Endothelial cell of umbilical vein (primary cell): ENCODE results near the gene GPATCH2. TPM values are rescaled to one million over a fixed set of nuclear protein-coding genes. Genes with fewer than 3 reads are reported as not detected.

Source experiments
- BruUV-seq: library from RNA; stranded (reverse); fragments of 400-500 nt; replicated peaks from 2 replicates; lab custom pipeline; 2021; lab: Mats Ljungman, UMichigan
- CTCF ChIA-PET: fragments of 300-600, 350-600 bp; sonication (Branson Sonifier 250); formaldehyde crosslinking; loops from one replicate; lab custom pipeline; 2021; ENCODE audit warnings: antibody characterized with exemption, inconsistent platforms; lab: Charles Lee
- POLR2A ChIA-PET: fragments of 300-600, 350-600 bp; sonication (Branson Sonifier 250); formaldehyde crosslinking; loops from one replicate; lab custom pipeline; 2021; ENCODE audit warnings: antibody characterized with exemption, inconsistent platforms; lab: Charles Lee
- DNase-seq: peaks from one replicate; pipeline ENCODE4 v3.0.0-alpha.2; 2011; ENCODE audit warnings: low read depth, low spot score
- FAIRE-seq: peaks from 2 replicates; lab custom pipeline; 2011; peaks lifted over from hg19 to GRCh38; lab: Jason Lieb, UNC
- H2AFZ ChIP-seq: 2 replicates; pipeline ENCODE4 v1.6.0; 2012; ENCODE audit warnings: low read depth, low read length, control low read depth, inconsistent platforms
- H3K27ac ChIP-seq: 2 replicates; pipeline ENCODE4 v1.5.1; 2011; ENCODE audit warnings: low read depth, mild to moderate bottlenecking, control low read depth, low read length, moderate library complexity; ENCODE audit not compliant: insufficient read depth
- H3K27me3 ChIP-seq, 2 experiments: 2 replicates each; pipeline versions ENCODE4 v1.6.0 to v1.6.1; 2011; ENCODE audit warnings: low read length in 2 of 2, mixed read lengths in 1 of 2; ENCODE audit not compliant: control insufficient read depth in 2 of 2, insufficient read depth in 2 of 2
- H3K36me3 ChIP-seq, 2 experiments: 2 replicates in 1 of 2; 3 replicates in 1 of 2; pipeline ENCODE4 v1.5.1; 2011; ENCODE audit warnings: low read length in 2 of 2, mild to moderate bottlenecking in 1 of 2, moderate library complexity in 1 of 2; ENCODE audit not compliant: control insufficient read depth in 2 of 2, insufficient read depth in 2 of 2; ENCODE audit errors: extremely low read depth in 1 of 2
- H3K4me1 ChIP-seq: 3 replicates; pipeline ENCODE4 v1.5.1; 2011; ENCODE audit warnings: mild to moderate bottlenecking, low read length; ENCODE audit not compliant: control insufficient read depth, insufficient read depth; ENCODE audit errors: extremely low read depth
- H3K4me2 ChIP-seq: 2 replicates; pipeline ENCODE4 v1.6.1; 2011; ENCODE audit warnings: low read length, control low read depth, mixed read lengths; ENCODE audit not compliant: insufficient read depth
- H3K4me3 ChIP-seq, 3 experiments: fragments of 200-600 bp in 1 of 3; sonication (generic), shearing (Covaris generic) in 1 of 3; replicated peaks in 1 of 3; 2 replicates each; pipeline ENCODE4 v1.5.1; 2011 to 2016; ENCODE audit warnings: control low read depth in 3 of 3, low read length in 3 of 3, mild to moderate bottlenecking in 2 of 3, inconsistent platforms in 1 of 3, low read depth in 1 of 3, moderate library complexity in 1 of 3; ENCODE audit not compliant: insufficient read depth in 1 of 3
- H3K79me2 ChIP-seq: 2 replicates; pipeline ENCODE4 v1.6.0; 2012; ENCODE audit warnings: low read length, inconsistent platforms; ENCODE audit not compliant: control insufficient read depth, insufficient read depth
- H3K9ac ChIP-seq: replicated peaks from 2 replicates; pipeline ENCODE3; 2011; ENCODE audit warnings: low read length, control low read depth; ENCODE audit not compliant: insufficient read depth; ENCODE audit errors: extremely low read depth
- H3K9me1 ChIP-seq: replicated peaks from 3 replicates; pipeline ENCODE4 v1.6.0; 2011; ENCODE audit warnings: mild to moderate bottlenecking, low read length; ENCODE audit not compliant: control insufficient read depth, insufficient read depth; ENCODE audit errors: extremely low read depth
- H3K9me3 ChIP-seq: replicated peaks from 2 replicates; pipeline ENCODE4 v1.5.1; 2012; ENCODE audit warnings: low read length, inconsistent platforms; ENCODE audit not compliant: control insufficient read depth, insufficient read depth
- H4K20me1 ChIP-seq: replicated peaks from 2 replicates; pipeline ENCODE3; 2011; ENCODE audit warnings: mild to moderate bottlenecking, low read length; ENCODE audit not compliant: control insufficient read depth, insufficient read depth; ENCODE audit errors: extremely low read depth
- EZH2 ChIP-seq: IDR thresholded peaks from 2 replicates; pipeline ENCODE4 v1.6.1; 2012; ENCODE audit warnings: borderline replicate concordance, low read depth, mild to moderate bottlenecking, moderate library complexity, low read length, inconsistent platforms; ENCODE audit not compliant: severe bottlenecking
- FOS ChIP-seq: IDR thresholded peaks from 2 replicates; pipeline ENCODE4 v1.6.1; 2011; ENCODE audit warnings: mild to moderate bottlenecking, low read length, moderate library complexity, borderline replicate concordance; ENCODE audit not compliant: insufficient read depth
- GATA2 ChIP-seq: IDR thresholded peaks from 2 replicates; pipeline ENCODE4 v1.7.0; 2011; ENCODE audit warnings: low read depth, mild to moderate bottlenecking, moderate library complexity, mixed read lengths, low read length; ENCODE audit not compliant: insufficient read length, insufficient read depth
- JUN ChIP-seq: IDR thresholded peaks from 2 replicates; pipeline ENCODE4 v1.6.1; 2011; ENCODE audit warnings: borderline replicate concordance, low read depth; ENCODE audit not compliant: insufficient read length, insufficient read depth
- MYC ChIP-seq: IDR thresholded peaks from one replicate; pipeline ENCODE4 v1.6.1; 2011; ENCODE audit warnings: mild to moderate bottlenecking, low read depth, low read length
- POLR2A ChIP-seq: IDR thresholded peaks from 2 replicates; pipeline ENCODE4 v1.6.1; 2012; ENCODE audit warnings: low read depth, mild to moderate bottlenecking, control low read depth, low read length
- POLR2AphosphoS5 ChIP-seq: IDR thresholded peaks from 2 replicates; pipeline ENCODE4 v1.6.1; 2012; ENCODE audit warnings: low read depth, mild to moderate bottlenecking, control low read depth, low read length, moderate library complexity; ENCODE audit not compliant: insufficient read depth
- dilution Hi-C: fragments of 300-500 bp; cut with MboI; formaldehyde crosslinking; loops from one replicate; pipeline ENCODE4 v1.15.0; 2019; ENCODE audit warnings: low sequenced_read_pairs; ENCODE audit not compliant: extremely low pct_ligation_motif_present
- intact Hi-C: fragments of 100-400 bp; cut with micrococcal nuclease; formaldehyde crosslinking; loops from one replicate; pipeline ENCODE4 v1.10.0; 2022
- polyA plus RNA-seq, 4 experiments: library from polyadenylated mRNA; depleted of rRNA in 3 of 4; stranded (reverse) in 3 of 4; unstranded in 1 of 4; fragments of >200 nt; gene quantifications; 2 replicates each; pipeline versions ENCODE4 v1.2.1 to v1.2.3, GENCODE V29; 2011 to 2012; ENCODE audit warnings: missing spikeins in 1 of 4
- total RNA-seq: library from RNA; stranded (reverse); gene quantifications from 2 replicates; pipeline ENCODE4 v1.2.3, GENCODE V29; 2021
- TF ChIP-seq, protein P1 (sequence below), 2 donors: IDR thresholded peaks; 1 replicate in 1 of 2; 2 replicates in 1 of 2; pipeline ENCODE4 v1.5.1; 2011; ENCODE audit warnings: low read length in 2 of 2, mild to moderate bottlenecking in 2 of 2, moderate library complexity in 2 of 2, control low read depth in 1 of 2, inconsistent platforms in 1 of 2, low read depth in 1 of 2; ENCODE audit not compliant: insufficient read depth in 1 of 2; ENCODE audit errors: extremely low read depth in 1 of 2
- TF ChIP-seq, protein P2 (sequence below): IDR thresholded peaks from 2 replicates; pipeline ENCODE4 v1.6.1; 2011; ENCODE audit not compliant: insufficient read depth, insufficient read length

Gene GPATCH2
- total and polyA plus RNA-seq, 2 donors (not counting 3 experiments of a cell fraction or from before 2014, with no cell fraction given) = 3.3 to 15.6 TPM

DNA sequence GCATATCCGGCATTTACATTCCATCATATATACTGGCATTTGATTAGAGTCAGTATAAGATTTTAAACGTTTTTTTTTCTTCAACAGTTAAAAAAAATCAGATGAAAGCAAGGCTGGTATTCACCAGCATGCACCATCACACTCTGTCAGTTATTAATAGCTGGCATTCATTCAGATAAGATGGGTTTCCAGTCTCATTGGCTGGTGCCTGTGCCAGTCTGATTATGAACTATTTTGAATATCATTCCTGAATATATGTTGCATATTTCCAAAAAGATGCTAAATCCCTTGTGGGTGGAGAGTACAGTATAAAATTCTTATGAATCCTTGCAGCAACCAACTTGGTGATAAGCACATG, 211.7 kb downstream of the GPATCH2 start:
- Histone ChIP-seq H3K27ac (no peak overlapping the region), H3K9me3 (no peaks in the 10 kb centered on the region), H3K4me3 (no peak overlapping the region), H4K20me1 (no peaks in the 10 kb centered on the region), H3K4me2 (no peak overlapping the region), H3K4me1 (no peaks in the 10 kb centered on the region), H2AFZ (no peak overlapping the region), H3K9me1 (no peaks in the 10 kb centered on the region), H3K36me3 (no peaks in the 10 kb centered on the region), H3K27me3 (no peaks in the 10 kb centered on the region), H3K79me2 (no peaks in the 10 kb centered on the region), H3K9ac (no peak overlapping the region)
- FAIRE-seq (no peak), DNase-seq (no peak)
- TF ChIP-seq, protein P1, sequence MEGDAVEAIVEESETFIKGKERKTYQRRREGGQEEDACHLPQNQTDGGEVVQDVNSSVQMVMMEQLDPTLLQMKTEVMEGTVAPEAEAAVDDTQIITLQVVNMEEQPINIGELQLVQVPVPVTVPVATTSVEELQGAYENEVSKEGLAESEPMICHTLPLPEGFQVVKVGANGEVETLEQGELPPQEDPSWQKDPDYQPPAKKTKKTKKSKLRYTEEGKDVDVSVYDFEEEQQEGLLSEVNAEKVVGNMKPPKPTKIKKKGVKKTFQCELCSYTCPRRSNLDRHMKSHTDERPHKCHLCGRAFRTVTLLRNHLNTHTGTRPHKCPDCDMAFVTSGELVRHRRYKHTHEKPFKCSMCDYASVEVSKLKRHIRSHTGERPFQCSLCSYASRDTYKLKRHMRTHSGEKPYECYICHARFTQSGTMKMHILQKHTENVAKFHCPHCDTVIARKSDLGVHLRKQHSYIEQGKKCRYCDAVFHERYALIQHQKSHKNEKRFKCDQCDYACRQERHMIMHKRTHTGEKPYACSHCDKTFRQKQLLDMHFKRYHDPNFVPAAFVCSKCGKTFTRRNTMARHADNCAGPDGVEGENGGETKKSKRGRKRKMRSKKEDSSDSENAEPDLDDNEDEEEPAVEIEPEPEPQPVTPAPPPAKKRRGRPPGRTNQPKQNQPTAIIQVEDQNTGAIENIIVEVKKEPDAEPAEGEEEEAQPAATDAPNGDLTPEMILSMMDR (IDR thresholded peaks at IDR 0.05; ENCODE audit: extremely low read depth in 1 of 2, insufficient read depth in 1 of 2, low read depth in 1 of 2, low read length in 2 of 2) = no peak
- TF ChIP-seq POLR2A = no peak
- no peak for TF ChIP-seq MYC
- TF ChIP-seq POLR2AphosphoS5 = no peak
- TF ChIP-seq, protein P2, sequence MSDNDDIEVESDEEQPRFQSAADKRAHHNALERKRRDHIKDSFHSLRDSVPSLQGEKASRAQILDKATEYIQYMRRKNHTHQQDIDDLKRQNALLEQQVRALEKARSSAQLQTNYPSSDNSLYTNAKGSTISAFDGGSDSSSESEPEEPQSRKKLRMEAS = no peak
- TF ChIP-seq GATA2 = no peak
- no peak for TF ChIP-seq JUN
- no peak for TF ChIP-seq EZH2
- TF ChIP-seq FOS = no peak
- BruUV-seq = no TSS peak
- ChIA-PET CTCF (no interaction called here), POLR2A (no interaction called here)
- intact Hi-C loops = no loop called here
- dilution Hi-C loops = no loop called here
